Choroid plexus epithelial cell (primary cell): Measurements from ENCODE around the gene NDRG4.

Experiments
- DNase-seq: peaks from one replicate; pipeline ENCODE4 v3.0.0-alpha.2; 2010; ENCODE audit warnings: low read depth
- H3K4me3 ChIP-seq: 2 replicates; pipeline ENCODE4 v1.5.1; 2011; ENCODE audit warnings: low read depth, mild to moderate bottlenecking, control low read depth, low read length, moderate library complexity
- CTCF ChIP-seq: conservative IDR thresholded peaks from 2 replicates; pipeline ENCODE4 v1.5.1; 2011; ENCODE audit warnings: low read depth, mild to moderate bottlenecking, control low read depth, inconsistent platforms, low read length, moderate library complexity

NDRG4 gene

GRCh38 chr16:58532414-58532813, 32.5 kb downstream of the NDRG4 start:
- no peak for TF ChIP-seq CTCF
- H3K4me3 ChIP-seq = no peak overlapping the region
- DNase-seq = no peak

- no peak for TF ChIP-seq CTCF
- no peak overlapping the region for H3K4me3 ChIP-seq
- peak; percentile 37 for DNase-seq
These were observed 34.0 kb downstream of the NDRG4 start for GRCh38 chr16:58533751-58534470.

GRCh38 chr16:58535100-58535499, 35.2 kb downstream of the NDRG4 start:
- no peak for TF ChIP-seq CTCF
- H3K4me3 ChIP-seq = no peak overlapping the region
- no peak for DNase-seq

- H3K4me3 ChIP-seq = no peak overlapping the region
- DNase-seq = no peak
- no peak for TF ChIP-seq CTCF
These were observed 36.3 kb downstream of the NDRG4 start for GRCh38 chr16:58536278-58536677.

- no peak for TF ChIP-seq CTCF
These were observed 37.4 kb downstream of the NDRG4 start for GRCh38 chr16:58537124-58537906.

GRCh38 chr16:58541711-58542110, 41.8 kb downstream of the NDRG4 start:
- H3K4me3 ChIP-seq = no peak overlapping the region
- TF ChIP-seq CTCF = no peak
- no peak for DNase-seq

More at GRCh38 chr16:58537124-58537906, 37.4 kb downstream of the NDRG4 start:
- no peak overlapping the region for H3K4me3 ChIP-seq
- no peak for DNase-seq
